Measurements from ENCODE around the gene ZNF727.
"Not testable (repeated sequence)": the region's sequence is repeated elsewhere in the genome, so short reads cannot be mapped to it uniquely, and the experiment has no call there.

DNA sequence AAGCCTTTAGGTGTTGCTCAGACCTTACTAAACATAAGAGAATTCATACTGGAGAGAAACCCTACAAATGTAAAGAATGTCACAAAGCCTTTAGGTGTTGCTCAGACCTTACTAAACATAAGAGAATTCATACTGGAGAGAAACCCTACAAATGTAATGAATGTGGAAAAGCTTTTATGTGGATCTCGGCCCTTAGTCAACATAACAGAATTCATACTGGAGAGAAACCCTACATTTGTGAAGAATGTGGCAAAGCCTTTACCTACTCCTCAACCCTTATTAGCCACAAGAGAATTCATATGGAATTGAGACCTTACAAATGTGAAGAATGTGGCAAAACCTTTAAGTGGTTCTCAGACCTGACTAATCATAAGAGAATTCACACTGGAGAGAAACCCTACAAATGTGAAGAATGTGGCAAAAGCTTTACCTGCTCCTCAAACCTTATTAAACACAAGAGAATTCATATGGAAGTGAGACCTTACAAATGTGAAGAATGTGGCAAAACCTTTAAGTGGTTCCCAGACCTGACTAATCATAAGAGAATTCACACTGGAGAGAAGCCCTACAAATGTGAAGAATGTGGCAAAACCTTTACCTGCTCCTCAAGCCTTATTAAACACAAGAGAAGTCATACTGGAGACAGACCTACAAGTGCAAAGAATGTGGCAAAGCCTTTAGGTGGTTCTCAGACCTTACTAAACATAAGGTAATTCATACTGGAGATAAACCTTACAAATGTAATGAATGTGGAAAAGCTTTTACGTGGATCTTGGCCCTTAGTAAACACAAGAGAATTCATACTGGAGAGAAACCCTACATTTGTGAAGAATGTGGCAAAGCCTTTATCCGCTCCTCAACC lies 32.8 kb downstream of the ZNF727 start:
- TF ChIP-seq, protein P1, sequence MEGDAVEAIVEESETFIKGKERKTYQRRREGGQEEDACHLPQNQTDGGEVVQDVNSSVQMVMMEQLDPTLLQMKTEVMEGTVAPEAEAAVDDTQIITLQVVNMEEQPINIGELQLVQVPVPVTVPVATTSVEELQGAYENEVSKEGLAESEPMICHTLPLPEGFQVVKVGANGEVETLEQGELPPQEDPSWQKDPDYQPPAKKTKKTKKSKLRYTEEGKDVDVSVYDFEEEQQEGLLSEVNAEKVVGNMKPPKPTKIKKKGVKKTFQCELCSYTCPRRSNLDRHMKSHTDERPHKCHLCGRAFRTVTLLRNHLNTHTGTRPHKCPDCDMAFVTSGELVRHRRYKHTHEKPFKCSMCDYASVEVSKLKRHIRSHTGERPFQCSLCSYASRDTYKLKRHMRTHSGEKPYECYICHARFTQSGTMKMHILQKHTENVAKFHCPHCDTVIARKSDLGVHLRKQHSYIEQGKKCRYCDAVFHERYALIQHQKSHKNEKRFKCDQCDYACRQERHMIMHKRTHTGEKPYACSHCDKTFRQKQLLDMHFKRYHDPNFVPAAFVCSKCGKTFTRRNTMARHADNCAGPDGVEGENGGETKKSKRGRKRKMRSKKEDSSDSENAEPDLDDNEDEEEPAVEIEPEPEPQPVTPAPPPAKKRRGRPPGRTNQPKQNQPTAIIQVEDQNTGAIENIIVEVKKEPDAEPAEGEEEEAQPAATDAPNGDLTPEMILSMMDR (optimal IDR thresholded peaks at IDR 0.05 in 1 of 3, IDR thresholded peaks at IDR 0.05 in 1 of 3, conservative IDR thresholded peaks at IDR 0.05 in 1 of 3; ENCODE audit: extremely low read depth in 1 of 3, insufficient read depth in 2 of 3, low read length in 3 of 3): not testable (repeated sequence)
- TF ChIP-seq EZH2 (IDR thresholded peaks at IDR 0.05; ENCODE audit: low read length): not testable (repeated sequence)
